HG03469 (cell line): ENCODE measurements around the gene FAM168B.
A peak's percentile ranks its signal among the peaks of the same experiment; 100 is the strongest.
"Not testable (repeated sequence)": the region's sequence is repeated elsewhere in the genome, so short reads cannot be mapped to it uniquely, and the experiment has no call there.

Source experiments
- ATAC-seq: cut with Tn5 transposase; IDR thresholded peaks from one replicate; pipeline ENCODE4 v1.9.1; 2021; ENCODE audit warnings: mild to moderate bottlenecking, moderate library complexity, moderate number of reproducible peaks; ENCODE audit not compliant: unreplicated experiment

The FAM168B gene

GRCh38 chr2:131103165-131103564 is 9.9 kb upstream of the FAM168B start:
- ATAC-seq: no peak

GRCh38 chr2:131094463-131095281 is 1.4 kb upstream of the FAM168B start:
- ATAC-seq: no peak

GRCh38 chr2:131093696-131094462 is 619 bp upstream of the FAM168B start:
- peak; percentile 56 for ATAC-seq

GRCh38 chr2:131092458-131093005 is 728 bp downstream of the FAM168B start:
- ATAC-seq: no peak

GRCh38 chr2:131085646-131086045 is 7.6 kb downstream of the FAM168B start:
- no peak for ATAC-seq

GRCh38 chr2:131081190-131081589 is 12.1 kb downstream of the FAM168B start:
- ATAC-seq: no peak

GRCh38 chr2:131079931-131080330 is 13.3 kb downstream of the FAM168B start:
- not testable (repeated sequence) for ATAC-seq

GRCh38 chr2:131077966-131078365 is 15.3 kb downstream of the FAM168B start:
- ATAC-seq: no peak

GRCh38 chr2:131077182-131077846 is 15.9 kb downstream of the FAM168B start:
- ATAC-seq: no peak

- no peak for ATAC-seq
These were observed 16.6 kb downstream of the FAM168B start for GRCh38 chr2:131076707-131077106.

- not testable (repeated sequence) for ATAC-seq
These were observed 17.7 kb downstream of the FAM168B start for GRCh38 chr2:131075578-131075977.

GRCh38 chr2:131068172-131068571 is 25.1 kb downstream of the FAM168B start:
- ATAC-seq: not testable (repeated sequence)

- ATAC-seq: no peak
These were observed 25.7 kb downstream of the FAM168B start for GRCh38 chr2:131067465-131068125.

- ATAC-seq: no peak
These were observed 28.4 kb downstream of the FAM168B start for GRCh38 chr2:131064589-131065512.

GRCh38 chr2:131063501-131064283 is 29.6 kb downstream of the FAM168B start:
- no peak for ATAC-seq

- no peak for ATAC-seq
These were observed 34.3 kb downstream of the FAM168B start for GRCh38 chr2:131058920-131059319.

GRCh38 chr2:131058214-131058843 is 34.9 kb downstream of the FAM168B start:
- ATAC-seq: no peak

GRCh38 chr2:131056932-131057287 is 36.4 kb downstream of the FAM168B start:
- ATAC-seq: no peak
